HG03159 (cell line): ENCODE measurements around the gene RAD51.

ENCODE experiments used
- ATAC-seq: cut with Tn5 transposase; IDR thresholded peaks from one replicate; pipeline ENCODE4 v1.9.1; 2021; ENCODE audit warnings: mild to moderate bottlenecking, moderate library complexity; ENCODE audit not compliant: unreplicated experiment

Gene RAD51

GRCh38 chr15:40721701-40722100, 26.7 kb downstream of the RAD51 start:
- ATAC-seq, result no peak

DNA sequence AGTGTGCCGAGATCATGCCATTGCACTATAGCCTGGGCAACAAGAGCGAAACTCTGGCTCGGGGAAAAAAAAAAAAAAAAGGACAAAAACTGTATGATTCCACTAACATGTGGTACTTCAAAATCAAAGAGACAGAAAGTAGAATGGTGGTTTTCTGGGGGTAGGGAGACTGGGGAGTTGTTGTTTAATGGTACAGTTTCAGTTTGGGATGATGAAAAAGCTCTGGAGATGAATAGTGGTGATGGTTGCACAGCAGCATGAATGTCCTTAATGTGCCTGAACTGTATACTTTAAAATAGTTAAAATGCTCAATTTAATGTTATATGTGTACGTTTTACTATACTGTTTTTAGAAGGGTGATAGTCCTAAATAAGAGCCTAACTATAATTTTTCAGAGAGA, 27.4 kb downstream of the RAD51 start:
- no peak for ATAC-seq

- no peak for ATAC-seq
These were observed 28.0 kb downstream of the RAD51 start for GRCh38 chr15:40722934-40723333.

DNA sequence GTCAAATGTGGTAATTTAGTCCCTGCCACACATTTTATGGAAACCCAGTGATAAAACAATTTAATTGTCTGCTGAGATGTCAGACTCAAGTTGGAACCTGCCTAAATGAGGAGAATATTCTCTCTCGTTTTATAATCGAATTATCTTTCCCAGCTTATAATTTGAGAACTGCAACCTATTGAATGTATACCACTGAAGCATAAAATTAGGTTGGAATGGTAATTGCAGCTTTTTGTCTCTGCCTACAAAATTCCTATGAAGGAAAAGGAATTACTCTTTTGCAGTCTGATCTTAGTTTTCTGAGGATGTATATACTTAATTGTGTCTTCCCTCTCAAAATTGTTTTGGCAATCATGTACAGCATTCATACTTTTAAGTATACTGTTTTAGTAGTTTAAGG, 28.9 kb downstream of the RAD51 start:
- ATAC-seq, result no peak

DNA sequence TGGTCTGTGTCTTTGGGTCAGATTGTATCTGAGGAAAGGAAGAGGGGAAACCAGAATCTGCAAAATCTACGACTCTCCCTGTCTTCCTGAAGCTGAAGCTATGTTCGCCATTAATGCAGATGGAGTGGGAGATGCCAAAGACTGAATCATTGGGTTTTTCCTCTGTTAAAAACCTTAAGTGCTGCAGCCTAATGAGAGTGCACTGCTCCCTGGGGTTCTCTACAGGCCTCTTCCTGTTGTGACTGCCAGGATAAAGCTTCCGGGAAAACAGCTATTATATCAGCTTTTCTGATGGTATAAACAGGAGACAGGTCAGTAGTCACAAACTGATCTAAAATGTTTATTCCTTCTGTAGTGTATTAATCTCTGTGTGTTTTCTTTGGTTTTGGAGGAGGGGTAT, 36.1 kb downstream of the RAD51 start:
- no peak for ATAC-seq

GRCh38 chr15:40736575-40736974, 41.6 kb downstream of the RAD51 start:
- ATAC-seq, result no peak

DNA sequence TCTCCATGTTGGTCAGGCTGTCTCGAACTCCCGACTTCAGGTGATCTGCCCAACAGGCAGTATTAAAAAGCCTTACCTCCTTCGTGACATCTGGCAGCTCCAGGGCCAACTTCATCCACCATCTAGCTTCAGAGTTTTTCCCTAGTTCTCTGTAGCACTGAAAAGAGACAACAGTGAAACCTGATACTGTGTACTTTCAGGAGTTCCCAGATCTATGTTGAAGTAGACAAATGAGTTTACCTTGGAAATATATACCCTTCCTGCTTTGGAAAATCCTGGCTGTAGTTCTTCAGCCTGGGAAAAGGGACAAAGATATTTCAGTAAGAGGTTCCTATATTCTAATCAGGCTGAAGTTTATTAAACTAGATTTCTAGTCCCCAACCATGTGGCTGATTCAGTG, 42.1 kb downstream of the RAD51 start:
- ATAC-seq, result no peak

DNA sequence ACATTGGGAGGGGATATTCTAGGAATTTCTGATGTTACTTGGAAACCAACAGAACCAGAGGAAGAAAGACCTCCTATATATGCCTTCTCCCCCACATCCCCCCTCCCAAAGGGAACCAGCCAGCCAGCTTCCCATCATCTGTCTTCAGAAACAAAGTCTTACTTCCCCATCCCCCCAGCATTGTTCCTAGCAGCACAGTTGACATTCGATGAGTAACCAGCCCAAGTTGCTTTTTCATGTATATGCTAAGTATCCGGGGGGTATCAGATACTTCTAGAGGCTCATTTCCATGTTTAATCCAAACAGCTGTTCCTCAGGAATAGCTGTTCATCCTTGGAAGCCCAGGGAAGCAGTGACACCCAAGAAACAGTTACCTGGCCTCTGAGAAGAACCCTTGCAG, 44.1 kb downstream of the RAD51 start:
- no peak for ATAC-seq

- ATAC-seq, result no peak
These were observed 44.9 kb downstream of the RAD51 start for GRCh38 chr15:40739854-40740253.

DNA sequence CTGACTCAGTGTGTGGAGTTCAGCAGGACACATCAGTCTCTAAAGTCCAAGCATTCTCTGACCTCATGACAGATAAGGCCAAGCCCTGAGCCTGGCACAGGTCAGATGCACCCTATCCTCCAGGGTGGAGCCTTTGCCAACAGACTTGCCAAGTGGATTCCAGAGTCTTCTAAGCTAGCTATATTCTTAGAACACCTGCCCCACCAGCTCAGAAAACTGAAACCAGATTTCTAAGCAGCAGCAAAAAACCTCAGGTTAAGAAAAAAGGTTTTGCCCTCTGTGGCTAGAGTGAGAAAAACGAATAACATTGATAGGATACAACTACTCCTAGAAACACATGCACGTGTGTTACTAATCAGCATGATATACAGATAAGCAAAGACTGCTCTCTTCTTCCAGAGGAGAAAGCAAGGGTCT, 48.5 kb downstream of the RAD51 start:
- no peak for ATAC-seq

DNA sequence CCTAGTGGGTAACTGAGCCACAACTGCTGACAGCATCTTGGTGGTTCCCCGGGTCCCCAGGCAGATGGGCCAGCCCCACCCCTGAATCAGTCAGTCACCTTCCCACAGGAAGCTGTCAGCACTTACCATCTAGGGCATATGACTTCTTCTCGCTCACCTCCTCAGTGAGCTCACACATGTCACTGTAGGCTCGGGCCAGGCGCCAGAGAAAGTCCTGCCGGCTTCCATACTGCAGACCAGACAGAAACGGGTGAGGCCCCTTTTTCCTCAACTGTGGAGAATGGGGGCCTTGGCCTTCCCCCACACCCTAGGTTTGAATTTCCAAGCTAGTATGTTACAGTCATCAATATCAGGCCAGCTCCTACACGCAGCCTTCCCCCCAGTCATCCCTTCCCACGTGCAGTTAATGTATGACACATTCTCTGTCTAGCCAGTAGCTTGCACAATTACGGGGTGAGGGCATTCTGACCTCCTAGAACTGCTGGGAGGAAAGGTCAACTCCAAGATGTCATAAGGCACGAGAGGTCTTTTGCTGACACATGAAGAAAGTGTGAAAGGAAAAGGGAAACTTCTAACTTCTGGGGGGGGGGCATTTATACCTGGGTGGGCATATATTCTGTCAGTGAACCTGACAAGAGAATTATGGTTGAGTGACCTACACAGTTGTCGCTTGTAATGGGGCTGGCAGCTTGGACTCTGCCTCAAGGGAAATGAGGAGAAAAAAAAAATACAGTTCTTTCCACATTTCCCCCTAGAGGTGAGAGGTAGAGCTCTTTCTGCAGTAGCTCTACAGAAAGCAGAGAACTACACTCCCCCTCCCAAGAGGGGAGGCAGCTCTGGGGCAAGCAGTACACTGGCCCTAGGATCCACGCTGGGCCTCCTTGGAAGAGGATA, 49.2 kb downstream of the RAD51 start:
- no peak for ATAC-seq

DNA sequence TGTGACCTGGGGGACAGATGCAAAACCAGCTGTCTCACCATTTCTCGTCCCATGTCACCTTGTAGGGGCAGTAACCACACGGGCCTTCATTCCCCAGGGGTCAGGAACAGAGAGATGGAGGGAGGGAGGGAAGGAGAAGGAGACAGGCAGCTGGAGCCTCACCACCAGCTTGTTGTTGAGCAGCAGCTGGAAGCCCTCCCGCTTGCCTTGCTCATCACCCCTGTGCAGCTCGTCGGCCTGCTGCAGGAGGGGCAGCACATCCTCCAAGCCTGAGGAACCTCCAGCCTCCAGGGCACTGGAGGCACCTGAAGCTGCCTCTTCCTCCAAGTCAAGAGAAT, 49.8 kb downstream of the RAD51 start:
- no peak for ATAC-seq

GRCh38 chr15:40746916-40747418, 52.0 kb downstream of the RAD51 start:
- no peak for ATAC-seq

DNA sequence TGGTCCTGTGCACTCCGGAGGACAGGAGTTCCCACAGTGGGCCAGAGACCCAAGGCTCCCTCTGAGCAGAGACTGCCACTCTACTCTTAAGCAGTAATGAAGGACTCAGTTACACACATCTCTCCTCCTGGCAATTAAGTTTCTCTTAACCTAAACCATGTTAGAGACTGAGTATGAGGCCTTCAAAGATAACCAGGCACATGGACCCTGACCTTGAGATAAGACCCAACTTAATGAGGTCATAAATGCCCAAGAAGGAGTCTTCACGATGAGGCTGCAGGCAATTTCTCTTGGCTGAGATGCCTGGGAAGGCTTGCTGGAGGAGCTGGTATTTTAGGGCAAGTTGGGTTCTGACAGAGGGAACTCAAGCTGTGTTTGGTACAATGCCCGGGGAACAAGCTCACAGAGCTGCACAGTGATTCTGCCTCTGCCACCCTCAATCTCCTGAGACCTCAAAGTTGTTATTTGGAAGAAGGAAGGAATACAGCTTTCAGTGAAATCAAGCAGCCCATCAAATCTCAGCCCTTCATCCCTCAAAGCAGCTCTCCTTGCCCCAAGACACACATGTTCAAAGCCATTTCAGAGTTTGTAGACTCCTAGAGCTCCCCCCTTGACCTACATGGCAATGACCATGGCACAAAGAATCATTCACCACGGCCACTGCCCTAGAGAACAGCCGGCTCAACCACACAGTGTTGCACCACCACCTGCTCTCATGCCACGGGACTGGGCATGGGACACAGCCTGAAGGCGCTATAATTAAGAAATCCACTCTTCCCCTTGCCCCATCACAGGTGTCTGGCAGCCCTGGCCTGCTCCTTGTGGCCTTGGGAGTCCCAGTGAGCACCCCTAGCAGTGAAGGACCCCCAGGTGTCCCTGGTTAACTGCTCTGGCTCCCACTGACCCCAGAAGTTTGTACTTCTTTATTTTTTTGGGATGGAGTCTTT, 53.0 kb downstream of the RAD51 start:
- ATAC-seq, result no peak

DNA sequence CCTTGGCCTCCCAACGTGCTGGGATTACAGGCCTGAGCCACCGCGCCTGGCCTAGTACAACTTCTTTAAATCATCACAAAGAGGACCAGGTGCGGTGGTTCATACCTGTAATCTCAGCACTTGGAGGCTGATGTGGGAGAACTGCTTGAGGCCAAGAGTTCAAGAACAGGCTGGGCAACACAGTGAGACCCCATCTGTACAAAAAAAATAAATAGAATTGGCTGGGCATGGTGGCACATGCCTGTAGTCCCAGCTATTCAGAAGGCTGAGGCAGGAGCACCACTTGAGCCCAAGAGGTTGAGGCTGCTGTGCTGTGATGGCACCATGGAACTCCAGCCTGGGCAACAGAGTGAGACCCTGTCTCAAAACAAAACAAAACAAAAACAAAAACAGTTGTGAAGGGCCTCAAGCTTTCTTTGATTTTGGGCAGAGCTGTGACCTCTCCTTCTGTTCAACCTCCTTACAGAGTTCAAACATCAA, 54.2 kb downstream of the RAD51 start:
- no peak for ATAC-seq

DNA sequence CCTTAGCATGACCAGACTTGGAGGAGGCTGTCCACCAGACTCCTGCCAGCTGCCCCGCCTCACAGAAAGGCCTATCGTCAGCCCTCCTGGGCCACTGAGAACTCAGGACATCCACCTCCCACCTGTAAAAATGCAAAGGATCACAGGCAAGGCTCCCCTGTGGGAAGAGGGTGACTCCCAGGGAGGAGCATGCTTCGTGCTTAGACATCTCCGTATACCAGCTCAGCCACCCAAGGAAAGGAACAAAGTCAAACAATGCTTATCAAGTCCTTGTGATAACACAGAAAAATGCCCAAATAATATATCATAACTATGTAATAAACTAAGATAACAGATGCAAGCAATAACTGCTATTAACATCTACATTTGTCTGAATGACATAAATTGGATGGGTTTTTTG, 55.9 kb downstream of the RAD51 start:
- no peak for ATAC-seq

DNA sequence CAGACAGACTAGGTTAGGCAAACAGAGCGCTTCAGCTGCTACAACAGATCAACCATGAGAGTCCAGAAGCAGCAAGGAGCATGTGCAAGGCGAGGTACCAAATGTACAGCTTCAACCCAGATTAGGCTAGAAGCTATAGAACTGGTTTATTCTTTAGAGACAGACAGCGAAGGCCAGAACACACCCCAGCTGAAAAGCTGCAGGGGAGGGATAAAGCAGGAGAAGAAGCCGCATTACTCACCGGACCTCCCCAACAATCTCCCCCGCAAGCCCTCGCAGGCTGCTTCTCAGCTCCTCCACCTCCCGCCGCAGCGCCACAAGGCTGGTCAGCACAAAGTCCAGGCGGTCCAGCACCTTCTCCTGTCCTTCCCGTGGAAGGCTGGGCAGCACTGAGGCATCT, 56.8 kb downstream of the RAD51 start:
- no peak for ATAC-seq

GRCh38 chr15:40754574-40754882, 59.6 kb downstream of the RAD51 start:
- no peak for ATAC-seq

DNA sequence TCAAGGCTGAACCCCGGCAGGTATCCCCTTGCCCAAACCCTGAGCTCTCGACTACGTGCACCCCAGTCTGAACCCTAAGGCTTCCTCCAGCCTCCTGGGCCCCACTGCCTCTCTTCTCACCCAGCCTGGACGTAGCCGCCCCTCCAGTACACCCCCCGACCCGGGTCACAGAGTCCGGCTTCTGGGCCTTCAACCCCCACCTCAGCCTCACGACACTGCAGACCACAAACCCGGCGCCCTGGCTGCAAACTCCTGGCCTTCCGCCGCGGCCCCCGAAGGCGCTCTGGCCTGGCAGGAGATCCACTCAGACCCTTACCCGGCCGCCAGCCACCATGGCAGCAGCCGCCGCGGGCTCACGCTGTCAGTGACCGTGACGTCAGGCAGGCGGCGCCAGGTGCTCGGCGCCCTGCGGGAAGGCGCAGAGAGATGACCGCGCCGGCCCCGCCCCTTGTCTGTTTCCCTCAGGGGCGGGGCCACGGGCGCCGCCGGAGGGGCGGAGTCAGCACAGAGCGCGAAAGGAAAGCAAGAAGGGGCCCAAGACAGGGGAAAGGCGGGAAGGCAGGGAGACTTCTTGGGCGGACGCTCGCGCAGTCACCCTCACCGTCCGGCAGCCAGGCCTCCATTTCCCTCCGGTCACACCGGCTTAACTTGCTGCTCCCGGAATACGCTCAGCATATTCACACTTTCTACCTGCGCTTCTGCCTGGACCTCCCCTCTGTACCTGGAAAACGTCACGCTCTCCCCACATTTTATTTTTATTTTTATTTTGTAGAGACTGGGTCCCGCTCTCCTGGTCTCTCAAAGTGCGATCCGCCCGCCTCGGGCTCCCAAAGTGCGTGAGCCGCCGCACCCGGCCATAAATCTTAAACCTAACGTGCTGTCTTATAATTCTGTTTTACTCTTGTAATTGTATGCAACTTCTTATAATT, 60.2 kb downstream of the RAD51 start, which contains the start of gene RMDN3:
TSS of gene RMDN3 (minus strand) at position 372 of the 929 bp plus-strand sequence. CDS start 471 bp downstream, outside the sequence.
- peak; percentile 84 for ATAC-seq

- no peak for ATAC-seq
These were observed 60.8 kb downstream of the RAD51 start for GRCh38 chr15:40755812-40756208.

DNA sequence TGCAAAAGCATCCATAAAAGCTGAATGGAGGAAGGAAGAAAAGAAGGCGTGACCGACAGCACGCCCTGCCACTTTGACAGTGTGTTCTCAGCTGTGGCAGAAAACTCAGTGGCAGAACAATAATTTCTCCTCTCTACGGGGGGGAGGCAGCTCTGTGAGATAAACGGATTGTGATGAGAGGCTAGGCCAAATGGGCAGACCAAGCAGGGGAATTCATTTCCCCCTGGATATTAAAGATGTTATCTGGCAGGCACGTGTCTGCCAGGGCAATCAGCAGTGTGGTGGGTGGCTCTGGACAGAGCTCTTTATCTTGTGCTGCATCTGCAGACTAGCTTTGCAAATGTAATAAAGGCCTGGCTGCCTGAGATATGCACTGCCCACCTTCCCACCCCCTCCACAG, 62.0 kb downstream of the RAD51 start:
- no peak for ATAC-seq
